GM19468 (cell line): ENCODE data around the gene ZFHX2.

Experiments used
- ATAC-seq: cut with Tn5 transposase; IDR thresholded peaks from one replicate; pipeline ENCODE4 v1.9.1; 2021; ENCODE audit warnings: mild to moderate bottlenecking, moderate library complexity, moderate number of reproducible peaks; ENCODE audit not compliant: unreplicated experiment; ENCODE audit errors: extremely low read depth

ZFHX2 gene

DNA sequence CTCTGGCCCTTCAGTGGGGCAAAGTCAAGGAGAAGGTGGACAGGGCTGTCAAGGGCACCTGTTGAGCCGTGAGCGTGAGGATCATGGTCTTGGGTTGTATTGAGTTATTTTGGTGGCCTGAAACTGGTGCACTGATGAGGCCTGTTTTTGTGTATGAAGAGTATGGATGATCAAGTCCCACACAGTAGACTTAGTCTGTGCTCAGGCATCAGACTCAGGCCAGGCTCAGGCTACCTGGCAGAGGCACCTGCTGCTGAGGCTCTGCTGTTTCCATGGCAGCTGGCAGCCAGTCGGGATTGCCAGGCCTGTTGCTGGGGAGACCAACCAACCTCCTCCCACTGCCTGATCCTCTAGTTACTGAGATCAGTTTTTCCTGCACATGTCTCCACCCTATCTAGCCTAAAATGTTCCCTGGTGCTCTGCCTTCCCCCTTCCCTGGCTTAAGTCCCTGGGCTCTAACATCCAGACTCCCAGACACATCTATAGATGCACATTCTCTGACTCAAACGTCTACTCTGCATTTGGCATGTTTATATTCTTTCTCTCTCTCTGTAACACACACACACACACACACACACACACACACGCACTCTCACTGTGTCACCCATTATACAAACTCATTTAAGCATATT, 21.9 kb upstream of the ZFHX2 start:
- no peak for ATAC-seq

DNA sequence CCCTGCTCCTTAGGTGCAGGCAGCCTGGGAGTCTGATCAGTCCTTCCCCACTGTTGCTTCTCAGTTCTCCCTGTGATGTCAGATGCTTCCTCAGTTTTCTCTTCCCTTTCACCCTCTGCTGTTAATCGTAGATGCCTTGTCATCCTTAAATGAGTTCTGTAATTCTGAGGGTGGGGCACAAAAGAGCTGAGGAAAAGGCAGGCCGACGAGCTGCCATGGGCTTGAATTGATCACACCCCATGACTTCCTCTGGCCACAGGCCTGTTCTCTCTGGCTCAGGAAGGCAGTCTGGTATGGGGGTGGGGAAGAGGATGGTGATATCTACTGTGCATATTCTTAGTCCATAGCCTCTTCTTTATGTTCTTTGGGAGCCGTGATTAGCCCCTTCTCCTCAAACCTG, 21.3 kb upstream of the ZFHX2 start:
- ATAC-seq: no peak

DNA sequence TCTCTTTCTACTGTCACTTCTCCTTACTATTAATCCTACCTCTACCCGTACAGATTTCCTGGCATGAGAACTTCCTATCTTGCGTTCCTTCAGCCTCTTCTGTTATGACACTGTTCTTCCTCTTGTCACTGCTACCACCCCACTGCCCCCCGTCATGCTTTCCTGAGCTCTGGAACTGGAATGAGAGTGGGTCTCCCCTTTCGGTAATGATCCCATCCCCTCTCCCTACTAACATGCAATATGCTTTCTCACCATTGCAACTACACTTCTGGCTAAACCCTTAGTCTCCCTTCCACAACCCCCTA, 20.9 kb upstream of the ZFHX2 start:
- no peak for ATAC-seq

DNA sequence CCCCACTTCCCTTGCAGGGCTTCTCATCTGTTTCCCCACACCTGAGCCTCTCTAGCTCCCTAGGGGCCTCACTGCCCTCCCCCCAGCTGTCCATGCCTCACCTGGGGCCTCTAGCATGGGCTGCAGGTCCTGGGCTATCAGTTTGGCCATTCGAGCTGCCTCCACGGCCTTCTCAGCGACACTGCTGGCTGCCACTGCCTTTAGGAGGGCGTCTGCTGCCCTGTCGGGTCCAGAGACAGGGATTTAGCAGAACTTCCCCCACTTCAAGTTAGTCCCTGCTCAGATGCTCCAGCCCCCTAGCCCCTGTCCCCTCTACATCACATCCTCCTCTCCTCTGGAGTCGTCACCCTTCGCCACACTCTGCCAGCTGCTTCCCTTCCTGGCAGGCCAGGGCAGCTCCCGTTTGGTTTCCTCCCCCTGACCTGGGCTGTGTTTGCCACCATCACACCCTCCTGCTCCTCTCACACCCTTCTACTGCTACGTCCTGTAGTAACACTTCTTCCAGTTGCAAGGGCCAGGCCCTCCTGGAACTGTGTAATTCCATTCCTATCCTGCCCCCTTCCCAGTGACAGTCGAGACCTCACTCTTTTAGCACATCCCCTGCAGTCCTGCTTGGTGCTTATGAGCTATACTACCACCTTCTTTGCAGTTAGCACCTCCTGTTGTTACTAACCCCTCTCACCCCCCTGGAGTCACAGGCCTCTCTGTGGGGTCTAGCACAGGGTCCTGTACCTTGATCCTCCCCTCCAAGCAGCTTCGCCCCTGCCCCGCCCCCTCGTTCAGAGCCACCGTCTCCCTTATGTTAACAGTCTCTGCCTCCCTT, 20.3 kb upstream of the ZFHX2 start:
- no peak for ATAC-seq

DNA sequence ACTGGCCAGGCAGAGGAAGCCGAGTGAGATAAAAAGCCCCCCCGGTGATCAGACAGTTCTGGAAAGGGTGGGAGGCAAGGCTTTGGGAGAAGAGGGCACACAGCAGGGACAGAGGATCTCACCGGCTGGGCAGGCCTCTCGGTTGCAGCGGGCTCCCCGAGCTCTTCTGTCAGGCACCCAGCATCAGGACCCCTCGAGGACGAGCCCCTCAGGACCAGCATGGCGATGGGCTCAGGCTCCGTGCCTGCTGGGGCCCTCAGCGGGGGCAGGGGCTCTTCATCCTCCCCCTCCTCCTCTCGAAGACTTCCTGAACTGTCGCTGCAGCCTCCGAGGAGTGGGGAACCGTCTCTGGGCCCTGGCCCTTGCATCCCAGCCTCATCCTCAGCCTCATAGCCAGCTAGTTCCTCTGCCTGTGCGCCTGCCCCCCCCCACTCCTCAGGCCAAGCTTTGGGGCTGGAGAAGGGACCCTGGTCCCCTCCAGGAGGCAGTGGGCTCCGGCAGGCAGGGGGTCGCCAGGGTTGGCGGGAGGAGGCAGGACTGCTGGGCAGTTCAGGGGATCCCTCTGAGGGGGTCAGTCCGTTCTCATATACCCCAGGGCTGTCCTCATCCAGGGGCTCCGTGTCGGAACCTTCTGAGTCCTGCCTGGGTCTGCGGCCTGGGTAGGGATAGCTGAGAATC, 19.4 kb upstream of the ZFHX2 start:
- no peak for ATAC-seq

DNA sequence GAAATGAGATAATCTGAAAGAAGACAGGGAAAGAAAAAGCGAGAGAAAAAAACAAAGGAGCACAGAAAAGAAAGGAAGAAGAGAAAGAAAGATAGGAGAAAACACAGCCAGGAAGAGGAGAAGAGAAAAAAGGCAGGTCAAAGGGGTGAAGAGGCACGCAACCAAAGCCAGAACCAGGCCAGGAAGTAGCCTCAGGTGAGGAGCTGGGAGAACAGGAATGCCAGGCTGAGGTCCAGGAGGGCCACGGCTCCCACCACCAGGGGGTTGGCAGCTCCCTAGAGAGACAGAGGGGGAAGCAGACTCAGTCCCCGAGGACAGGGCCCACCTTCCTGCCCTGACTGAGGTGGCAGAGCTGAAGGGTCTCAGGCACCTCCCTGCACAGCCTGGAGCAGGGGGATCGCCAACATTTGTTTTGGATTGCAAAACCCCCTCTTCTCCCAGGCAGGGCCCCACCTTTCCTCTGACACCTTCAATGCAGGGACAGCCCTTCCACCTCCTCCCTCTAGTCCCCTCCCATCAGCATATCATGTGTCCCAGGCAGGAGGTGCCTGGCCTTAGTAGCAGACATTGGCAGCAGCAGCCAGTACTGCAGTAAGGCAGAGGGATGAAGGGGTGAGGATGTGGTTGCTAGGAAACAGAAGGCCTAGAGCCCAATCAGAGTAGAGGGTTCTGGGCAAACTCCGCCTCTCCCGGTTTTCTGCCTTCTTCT, 18.0 kb upstream of the ZFHX2 start:
- ATAC-seq: no peak

DNA sequence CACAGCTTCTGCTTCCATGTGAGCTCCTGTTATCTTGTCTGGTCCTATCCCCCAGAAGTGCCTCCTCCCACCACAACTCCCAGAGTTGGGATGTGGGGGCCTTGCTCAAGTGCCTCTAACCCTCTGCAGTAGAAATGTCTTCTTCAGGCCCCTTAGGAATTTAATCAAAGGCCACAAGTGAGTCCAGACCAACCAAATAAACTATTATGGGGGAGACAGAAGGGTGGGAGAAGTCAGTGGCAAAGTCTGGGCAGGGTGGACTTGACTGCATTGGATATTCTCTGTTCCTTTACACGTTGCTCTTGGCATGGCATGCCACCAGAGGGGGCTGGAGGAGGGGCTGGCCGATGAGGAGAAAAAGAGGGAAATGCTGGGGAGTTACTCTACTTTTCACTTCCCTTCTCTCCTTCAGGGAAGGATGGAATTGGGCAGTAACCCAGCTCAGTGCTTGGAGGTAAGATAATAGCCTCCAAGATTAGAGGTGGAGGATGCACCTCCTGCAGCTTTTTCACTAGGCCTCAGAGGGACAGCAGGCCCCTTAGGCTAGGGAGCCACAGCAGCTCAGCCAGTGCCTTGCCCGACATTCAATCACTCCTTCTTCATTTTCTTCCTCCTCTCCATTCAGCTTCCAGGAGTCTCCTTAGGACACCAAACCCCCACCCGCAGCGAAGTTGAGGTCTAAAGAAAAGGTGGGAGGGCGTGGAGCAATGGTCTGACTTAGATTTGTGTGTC, 17.2 kb upstream of the ZFHX2 start:
- ATAC-seq: no peak

DNA sequence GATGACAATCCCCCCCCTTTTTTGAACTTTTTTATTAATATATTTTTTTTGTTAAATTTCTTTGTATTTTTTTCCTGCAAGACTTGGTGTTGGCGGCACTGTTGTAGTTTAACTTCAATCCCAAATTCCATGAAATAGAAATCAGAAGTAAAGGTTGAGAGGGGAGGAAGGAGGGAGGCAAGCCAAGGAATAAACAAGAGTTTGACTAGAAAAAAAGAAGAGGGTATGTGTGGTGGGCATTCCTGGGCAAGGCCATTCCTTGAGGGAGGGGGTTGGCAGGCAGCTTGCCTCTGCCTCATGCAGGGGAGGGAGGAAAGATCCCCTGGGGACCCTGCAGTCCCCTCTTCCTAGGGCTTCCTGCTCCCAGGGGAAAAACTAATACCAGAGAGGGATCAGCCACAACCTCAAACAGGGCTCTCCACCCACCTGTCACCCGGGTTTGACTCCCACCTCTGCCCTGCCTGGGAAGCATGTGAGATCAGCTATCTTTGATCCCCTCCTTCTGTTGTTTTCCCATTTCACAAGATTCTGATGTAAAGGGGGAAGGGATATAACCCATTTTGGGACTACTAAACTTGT, 16.5 kb upstream of the ZFHX2 start:
- no peak for ATAC-seq

DNA sequence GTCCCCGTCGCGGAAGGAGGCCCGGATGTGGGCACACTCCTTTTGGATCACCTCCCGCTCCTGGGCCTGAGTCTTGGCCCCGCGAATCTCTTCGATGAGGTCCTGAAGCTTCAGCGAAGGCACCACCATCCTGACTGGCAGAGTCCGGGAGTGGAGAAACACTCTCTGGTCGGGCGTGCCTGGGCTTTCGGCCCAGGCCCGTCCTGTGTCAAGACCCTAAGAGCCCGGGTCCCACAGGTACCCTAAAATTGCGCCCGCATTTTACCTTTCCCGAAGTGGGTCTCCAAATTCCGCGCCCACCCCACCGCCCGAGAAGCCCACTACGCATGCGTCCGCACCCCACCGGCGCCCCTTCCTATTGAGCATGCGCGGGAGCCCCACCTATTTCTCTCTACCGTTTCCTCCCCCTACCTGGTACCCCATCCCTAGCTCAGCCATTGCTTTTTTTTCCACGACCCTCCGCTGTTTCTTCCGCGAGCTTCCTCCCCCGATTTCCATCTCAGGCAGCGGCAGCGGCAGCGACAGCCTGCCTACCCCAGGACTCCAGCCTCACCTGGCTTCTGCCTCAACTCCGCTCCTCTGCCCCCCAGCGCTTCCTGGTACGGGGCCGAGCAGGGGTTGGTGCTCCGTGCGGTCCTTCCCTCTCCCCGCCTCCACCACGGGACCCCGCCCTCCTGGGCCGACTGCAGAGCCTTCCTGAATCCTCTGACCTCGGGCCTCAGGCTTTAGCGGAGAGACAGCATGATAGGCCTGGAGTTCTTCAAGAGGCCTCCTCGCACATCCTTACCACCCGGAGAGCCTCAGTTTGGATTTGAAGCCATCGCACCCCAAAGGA, 15.8 kb upstream of the ZFHX2 start, which contains the start of gene AP1G2:
Gene AP1G2, minus strand, starts transcription at position 606 of the 835 bp plus-strand sequence. Its CDS starts 477 bp downstream, at position 129.
- peak; percentile 48 for ATAC-seq

DNA sequence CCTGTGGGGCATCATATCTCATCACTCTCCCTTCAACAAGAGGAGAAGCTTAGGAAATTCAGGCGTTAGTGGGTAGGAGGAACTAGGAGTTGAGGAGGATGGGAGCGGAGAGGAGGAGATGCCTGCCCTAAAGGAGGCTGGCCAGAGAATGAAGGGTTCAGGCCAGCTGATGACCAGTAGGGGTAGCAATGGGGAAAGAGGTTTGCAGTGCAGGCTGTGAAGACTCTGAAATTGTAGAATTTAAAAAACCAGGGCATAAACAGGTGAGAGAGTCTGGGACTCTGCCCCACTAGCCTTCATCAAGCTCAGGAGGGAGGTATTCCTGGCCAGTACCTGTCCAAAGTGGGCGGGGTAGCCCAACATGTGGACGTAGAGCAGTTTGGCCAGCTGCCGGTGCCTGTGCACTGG, 15.2 kb upstream of the ZFHX2 start:
- ATAC-seq: no peak

DNA sequence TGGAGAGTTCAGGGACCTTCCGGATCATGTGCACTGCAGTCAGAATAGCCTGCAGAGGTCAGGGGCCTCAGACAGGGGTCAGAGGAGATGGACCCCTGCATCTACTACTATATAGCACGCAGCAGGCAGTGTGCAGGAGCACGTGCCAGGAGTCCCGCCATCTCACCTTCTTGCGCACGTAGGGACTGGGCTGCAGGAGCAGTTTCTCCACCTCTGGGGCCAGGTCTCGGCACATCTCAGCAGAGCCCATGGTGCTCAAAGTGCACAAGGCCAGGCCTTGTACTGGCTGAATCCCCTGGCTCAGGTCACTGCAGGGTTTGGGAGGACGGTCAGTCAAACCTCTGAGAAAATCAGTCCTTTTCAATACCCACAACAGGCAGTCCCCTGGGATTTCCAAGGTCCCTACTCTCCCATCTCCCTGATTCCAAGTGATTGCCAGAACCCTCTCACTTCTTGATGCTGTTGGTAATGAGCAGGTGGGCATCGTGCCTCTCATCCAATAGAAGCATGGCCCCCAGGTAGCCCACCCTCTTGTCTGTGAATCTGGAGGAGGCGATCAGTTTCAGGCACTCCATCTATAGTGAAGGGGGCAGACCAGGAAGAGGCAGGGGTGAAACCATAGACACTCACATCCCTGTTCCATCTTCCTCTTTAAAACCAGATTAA, 14.7 kb upstream of the ZFHX2 start:
- ATAC-seq: no peak

DNA sequence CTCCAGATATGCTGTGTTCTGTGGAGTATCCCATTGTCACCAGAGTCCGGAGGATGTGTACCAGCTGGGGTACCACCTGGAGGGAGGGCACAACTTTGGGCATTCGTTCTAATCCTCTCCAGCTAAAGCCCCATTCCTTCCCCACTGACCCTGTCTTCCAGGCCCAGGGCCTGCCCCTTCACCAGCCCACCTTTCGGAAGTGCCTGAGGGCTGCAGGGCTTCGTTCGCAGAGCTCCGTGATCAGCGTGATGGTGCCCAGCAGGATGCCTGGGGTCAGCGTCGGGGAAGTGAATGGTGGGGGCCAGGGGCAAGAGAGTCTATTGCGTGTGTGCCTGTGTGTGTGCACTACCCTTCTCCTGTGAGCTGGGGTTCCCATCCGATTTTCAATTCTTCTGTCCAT, 14.1 kb upstream of the ZFHX2 start:
- no peak for ATAC-seq

DNA sequence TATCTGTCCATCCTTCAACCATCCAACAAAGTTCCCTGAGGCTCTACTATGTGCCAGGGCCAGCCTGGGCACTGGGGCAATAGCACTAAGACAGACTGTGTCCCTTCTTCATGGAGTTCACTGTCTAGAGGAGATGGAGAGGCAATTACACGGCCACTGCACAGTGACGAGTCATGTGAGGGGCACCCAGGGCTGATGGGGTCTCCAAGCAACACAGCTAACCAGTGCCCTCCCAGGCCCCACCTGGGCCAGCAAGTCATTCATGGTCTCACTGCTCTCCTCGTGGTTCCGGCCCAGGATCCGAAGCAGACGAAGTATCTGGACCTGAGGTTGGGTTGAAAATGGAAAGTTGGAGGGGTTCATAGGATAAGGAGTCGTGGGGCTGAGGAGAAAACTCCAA, 13.3 kb upstream of the ZFHX2 start:
- ATAC-seq: no peak

DNA sequence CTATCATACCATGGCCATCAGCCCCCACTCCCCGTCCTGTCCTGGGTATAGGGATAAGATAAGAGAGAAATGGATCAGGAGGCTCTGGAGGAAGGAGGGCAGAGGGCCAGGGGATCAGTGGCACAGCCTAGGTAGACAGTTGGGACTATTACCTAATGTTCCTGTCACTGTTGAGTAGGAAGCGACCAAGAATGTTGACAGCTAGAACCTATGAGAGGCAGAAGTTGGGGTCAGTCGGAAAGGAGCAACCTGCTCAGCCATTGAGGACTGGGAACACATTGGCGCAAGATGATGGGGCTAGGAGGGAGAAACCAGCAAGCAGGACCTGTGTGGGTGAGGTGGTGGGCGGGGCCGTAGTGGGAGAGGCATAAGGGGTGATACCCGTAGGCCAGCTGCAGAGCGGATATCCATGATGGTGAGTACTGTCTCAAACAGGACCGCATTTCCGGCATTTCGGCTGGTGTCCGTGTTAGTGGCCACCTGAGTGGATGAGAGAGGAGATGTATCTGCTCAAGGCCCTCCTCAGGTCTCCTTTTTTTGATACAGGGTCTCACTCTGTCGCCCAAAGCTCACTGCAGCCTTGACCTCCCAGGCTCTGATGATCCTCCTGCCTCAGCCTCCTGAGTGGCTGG, 12.7 kb upstream of the ZFHX2 start:
- no peak for ATAC-seq

DNA sequence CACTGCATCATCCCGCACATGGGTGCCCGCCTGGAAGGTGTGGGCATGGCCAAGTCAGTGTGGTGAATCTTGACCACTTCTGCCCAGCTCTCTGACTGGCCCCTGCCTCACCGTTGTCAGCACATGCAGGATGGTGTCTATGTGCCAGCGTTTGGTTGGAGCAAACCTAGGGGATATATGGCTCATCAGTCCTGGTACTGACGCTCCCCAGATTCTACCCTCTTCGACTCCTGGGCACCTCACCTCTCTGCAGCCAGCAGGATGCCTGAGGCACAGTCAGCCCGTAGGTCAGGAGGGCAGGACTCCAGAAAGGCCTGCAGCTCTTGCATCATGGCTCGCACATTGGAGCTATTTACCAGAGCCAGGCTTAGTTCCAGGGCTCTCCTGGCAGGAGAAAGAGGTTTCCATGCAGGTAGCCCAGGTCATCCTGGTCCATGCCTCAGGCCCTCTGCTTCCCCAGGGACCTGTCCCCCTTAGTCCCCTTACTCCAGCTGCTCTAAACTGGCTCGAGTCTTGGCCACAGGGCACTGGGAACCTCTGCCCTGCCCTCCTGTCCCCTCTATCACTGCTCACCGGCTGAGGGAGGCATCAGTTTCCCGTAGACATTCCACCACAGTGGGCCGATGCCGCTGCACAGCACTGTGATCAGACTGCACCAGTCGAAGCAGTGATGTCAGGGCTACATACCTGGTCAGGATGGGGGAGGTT, 12.1 kb upstream of the ZFHX2 start:
- ATAC-seq: no peak

DNA sequence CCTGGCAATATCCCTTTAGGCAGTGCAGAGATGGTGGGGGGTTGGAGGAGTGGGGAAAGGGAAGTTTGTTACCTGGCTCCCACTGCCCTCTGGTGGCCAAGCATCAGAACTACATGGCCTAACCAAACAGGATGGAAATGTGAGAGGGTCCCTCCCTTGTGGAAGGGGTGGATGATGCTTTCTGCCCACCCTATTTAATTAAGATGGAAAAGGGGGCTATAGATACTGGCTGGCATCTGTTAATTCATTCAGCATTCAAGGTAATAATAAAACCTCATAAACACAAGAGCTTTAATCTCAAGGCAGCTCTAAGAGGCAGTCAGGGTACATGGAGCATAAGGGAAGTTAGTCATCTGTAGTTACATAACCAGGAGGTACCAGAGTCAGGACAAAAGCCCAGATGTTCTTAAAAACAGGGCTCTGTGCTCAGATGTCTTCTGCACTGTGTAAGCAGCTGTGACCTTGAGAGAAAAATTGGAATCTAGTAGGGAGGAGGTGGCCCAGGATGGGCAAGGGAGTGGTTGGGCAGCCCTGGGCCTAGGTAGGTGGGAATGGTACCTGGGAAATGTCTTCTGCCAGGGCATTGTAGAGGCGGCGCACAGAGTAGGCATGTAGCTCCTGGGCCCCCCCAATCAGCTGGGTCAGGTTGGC, 11.4 kb upstream of the ZFHX2 start:
- ATAC-seq: no peak
